Urothelium cell line (cell line): Measurements from ENCODE around the gene RNF135.
"Not testable (repeated sequence)": the region's sequence is repeated elsewhere in the genome, so short reads cannot be mapped to it uniquely, and the experiment has no call there.

Source experiments
- DNase-seq: peaks from one replicate; pipeline ENCODE4 v3.0.0; 2011; ENCODE audit warnings: low spot score, mixed read lengths
- FAIRE-seq: peaks from 2 replicates; lab custom pipeline; 2011; peaks lifted over from hg19 to GRCh38; lab: Jason Lieb, UNC

The RNF135 gene

GRCh38 chr17:30997270-30997669 lies 26.4 kb downstream of the RNF135 start:
- DNase-seq (no peak), FAIRE-seq (no peak)

GRCh38 chr17:30997842-30998241 lies 27.0 kb downstream of the RNF135 start:
- no peak for FAIRE-seq
- DNase-seq: no peak

DNA sequence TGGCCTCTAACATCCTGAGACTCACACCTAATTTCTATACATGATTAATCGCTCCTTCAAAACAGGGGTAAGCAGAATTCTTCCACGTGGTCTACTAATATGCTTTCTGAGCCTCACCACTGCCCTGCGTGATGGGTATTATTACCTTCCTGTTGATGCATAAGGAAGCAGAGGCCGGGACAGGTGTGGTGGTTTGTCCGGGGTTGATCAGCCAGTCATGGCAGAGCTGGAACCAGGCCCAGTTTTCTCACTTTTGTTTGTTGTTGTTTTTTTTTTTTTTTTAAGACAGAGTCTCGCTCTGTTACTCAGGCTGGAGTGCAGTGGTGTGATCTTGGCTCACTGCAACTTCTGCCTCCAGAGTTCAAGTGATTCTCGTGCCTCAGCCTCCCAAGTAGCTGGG lies 31.2 kb downstream of the RNF135 start:
- FAIRE-seq: no peak
- no peak for DNase-seq

GRCh38 chr17:31003225-31003866 lies 32.5 kb downstream of the RNF135 start:
- FAIRE-seq (no peak), DNase-seq (no peak)

- DNase-seq (no peak), FAIRE-seq (no peak)
These were observed 33.3 kb downstream of the RNF135 start for GRCh38 chr17:31004160-31004559.

- DNase-seq: no peak
- no peak for FAIRE-seq
These were observed 37.0 kb downstream of the RNF135 start for GRCh38 chr17:31007695-31008373.

- no peak for DNase-seq
- FAIRE-seq: no peak
These were observed 37.7 kb downstream of the RNF135 start for GRCh38 chr17:31008374-31009041.

- not testable (repeated sequence) for FAIRE-seq, DNase-seq
These were observed 38.3 kb downstream of the RNF135 start for GRCh38 chr17:31009042-31009702.

GRCh38 chr17:31010014-31010413 lies 39.2 kb downstream of the RNF135 start:
- not testable (repeated sequence) for DNase-seq, FAIRE-seq

GRCh38 chr17:31013844-31014243 lies 43.0 kb downstream of the RNF135 start:
- DNase-seq (no peak), FAIRE-seq (no peak)

DNA sequence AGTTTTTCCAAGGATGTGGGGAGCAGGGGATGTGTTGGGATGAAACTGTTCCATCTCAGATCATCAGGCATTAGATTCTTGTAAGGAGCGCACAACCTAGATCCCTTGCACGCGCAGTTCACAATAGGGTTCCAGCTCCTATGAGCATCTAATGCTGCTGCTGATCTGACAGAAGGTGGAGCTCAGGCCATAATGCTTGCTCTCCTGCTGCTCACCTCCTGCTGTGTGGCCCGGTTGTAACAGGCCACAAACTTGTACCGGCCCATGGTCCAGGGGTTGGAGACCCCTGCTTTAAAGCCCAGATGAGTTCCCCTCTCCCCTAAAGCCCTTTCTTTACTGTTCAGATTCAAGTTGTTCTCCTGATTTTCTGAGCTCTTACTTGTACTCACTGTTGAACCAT lies 44.8 kb downstream of the RNF135 start:
- FAIRE-seq: no peak
- no peak for DNase-seq

DNA sequence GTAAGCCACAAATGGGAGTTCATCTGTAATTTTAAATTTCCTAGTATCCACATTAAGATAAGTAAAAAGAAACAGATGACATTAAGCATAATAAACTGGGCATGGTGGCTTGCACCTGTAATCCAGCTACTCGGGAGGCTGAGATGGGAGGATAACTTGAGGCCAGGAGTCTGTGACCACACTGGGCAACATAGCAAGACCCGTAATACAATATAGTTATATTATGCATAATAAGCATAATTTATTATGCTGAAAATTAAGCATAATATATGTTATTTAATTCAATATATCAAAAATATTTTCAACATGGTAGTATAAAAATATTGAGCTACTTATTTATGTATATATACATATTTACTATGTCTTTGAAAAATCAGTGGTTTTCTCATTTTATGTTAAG lies 48.2 kb downstream of the RNF135 start:
- FAIRE-seq (no peak), DNase-seq (no peak)

GRCh38 chr17:31023171-31023570 lies 52.3 kb downstream of the RNF135 start:
- FAIRE-seq: not testable (repeated sequence)

DNA sequence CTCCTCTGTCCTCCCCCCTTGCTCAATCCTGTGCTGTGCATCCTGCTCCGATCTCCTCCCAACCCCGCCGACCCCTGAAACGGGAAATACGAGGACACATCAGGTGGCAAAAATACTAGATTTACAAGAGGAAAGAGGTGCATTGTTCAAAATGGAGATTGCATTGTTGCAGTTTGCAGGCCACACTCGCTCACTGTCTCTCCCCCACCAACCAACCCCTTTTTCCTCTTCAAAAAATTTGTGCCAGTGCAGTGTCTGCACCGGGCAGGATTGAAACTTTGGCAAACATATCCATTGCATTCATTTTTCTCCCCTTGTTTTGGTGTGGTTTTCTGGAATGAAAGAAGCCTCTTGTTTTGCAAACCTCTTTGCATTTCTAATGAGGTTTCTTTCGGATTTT lies 61.0 kb downstream of the RNF135 start:
- DNase-seq (no peak), FAIRE-seq (no peak)

More at GRCh38 chr17:31023171-31023570, 52.3 kb downstream of the RNF135 start:
- DNase-seq: not testable (repeated sequence)

- DNase-seq, FAIRE-seq: not testable (repeated sequence)
These were observed 64.8 kb downstream of the RNF135 start for GRCh38 chr17:31035611-31036010.

DNA sequence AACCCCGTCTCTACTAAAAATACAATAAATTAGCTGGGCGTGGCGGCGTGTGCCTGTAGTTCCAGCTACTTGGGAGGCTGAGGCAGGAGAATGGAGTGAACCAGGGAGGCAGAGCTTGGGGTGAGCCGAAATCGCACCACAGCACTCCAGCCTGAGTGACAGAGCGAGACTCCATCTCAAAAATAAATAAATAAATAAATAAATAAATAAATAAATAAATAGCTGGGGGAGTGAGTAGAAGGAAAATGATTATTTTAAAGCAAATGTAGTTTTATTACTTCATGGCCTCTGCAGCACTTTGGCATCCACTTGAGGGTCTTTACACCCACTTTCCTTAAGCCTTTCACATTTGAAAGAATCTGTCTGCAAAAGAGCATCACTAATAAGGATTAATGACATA lies 70.0 kb downstream of the RNF135 start:
- DNase-seq, FAIRE-seq: not testable (repeated sequence)

GRCh38 chr17:31042378-31042777 lies 71.5 kb downstream of the RNF135 start:
- FAIRE-seq: peak; percentile 40
- not testable (repeated sequence) for DNase-seq

- not testable (repeated sequence) for FAIRE-seq, DNase-seq
These were observed 76.1 kb downstream of the RNF135 start for GRCh38 chr17:31046856-31047425.

- FAIRE-seq (no peak), DNase-seq (no peak)
These were observed 77.3 kb downstream of the RNF135 start for GRCh38 chr17:31048142-31048541.

GRCh38 chr17:31048780-31049179 lies 77.9 kb downstream of the RNF135 start:
- DNase-seq: no peak
- no peak for FAIRE-seq
